ENCODE results near the gene KIRREL3. TPM values are rescaled to one million over a fixed set of nuclear protein-coding genes. Genes with fewer than 3 reads are reported as not detected.

Gene KIRREL3
- total and polyA plus RNA-seq, 2 of the 8 experiments (the other 6 are each of a cell fraction or from before 2014, with no cell fraction given): 0.29 to 0.32 TPM

DNA sequence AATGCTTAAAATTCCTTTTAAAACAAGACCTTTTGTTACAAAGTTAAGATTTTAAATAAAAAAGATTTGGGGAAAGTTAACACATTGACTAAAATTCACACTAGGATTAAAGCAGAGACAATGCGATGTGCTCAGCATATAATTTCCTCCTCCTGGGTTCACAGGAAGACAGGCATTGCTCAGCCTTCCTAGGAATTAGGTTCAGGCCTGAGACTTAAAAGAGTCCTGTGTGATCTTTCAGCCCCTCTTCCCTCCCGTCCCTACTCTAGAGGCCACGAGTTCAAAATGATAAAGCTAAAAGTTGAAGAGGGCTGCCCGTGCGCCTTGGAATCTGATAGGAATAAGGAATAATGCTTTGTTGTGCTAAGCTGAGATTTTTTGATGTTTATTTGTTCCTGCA, 218.6 kb downstream of the KIRREL3 start (continued):
- no peak for TF ChIP-seq SP2 (IDR thresholded peaks at IDR 0.05; ENCODE audit: low read length)

All from H1 (cell line).